GM18907 (cell line): Measurements from ENCODE around the gene PEX10.

ENCODE experiments used
- ATAC-seq: cut with Tn5 transposase; IDR thresholded peaks from one replicate; pipeline ENCODE4 v1.9.1; 2021; ENCODE audit warnings: mild to moderate bottlenecking, moderate library complexity; ENCODE audit not compliant: unreplicated experiment

PEX10 gene

GRCh38 chr1:2354511-2355372 is 57.6 kb downstream of the PEX10 start:
- no peak for ATAC-seq
